Measurements from ENCODE around the gene TGFBI.

TGFBI gene

DNA sequence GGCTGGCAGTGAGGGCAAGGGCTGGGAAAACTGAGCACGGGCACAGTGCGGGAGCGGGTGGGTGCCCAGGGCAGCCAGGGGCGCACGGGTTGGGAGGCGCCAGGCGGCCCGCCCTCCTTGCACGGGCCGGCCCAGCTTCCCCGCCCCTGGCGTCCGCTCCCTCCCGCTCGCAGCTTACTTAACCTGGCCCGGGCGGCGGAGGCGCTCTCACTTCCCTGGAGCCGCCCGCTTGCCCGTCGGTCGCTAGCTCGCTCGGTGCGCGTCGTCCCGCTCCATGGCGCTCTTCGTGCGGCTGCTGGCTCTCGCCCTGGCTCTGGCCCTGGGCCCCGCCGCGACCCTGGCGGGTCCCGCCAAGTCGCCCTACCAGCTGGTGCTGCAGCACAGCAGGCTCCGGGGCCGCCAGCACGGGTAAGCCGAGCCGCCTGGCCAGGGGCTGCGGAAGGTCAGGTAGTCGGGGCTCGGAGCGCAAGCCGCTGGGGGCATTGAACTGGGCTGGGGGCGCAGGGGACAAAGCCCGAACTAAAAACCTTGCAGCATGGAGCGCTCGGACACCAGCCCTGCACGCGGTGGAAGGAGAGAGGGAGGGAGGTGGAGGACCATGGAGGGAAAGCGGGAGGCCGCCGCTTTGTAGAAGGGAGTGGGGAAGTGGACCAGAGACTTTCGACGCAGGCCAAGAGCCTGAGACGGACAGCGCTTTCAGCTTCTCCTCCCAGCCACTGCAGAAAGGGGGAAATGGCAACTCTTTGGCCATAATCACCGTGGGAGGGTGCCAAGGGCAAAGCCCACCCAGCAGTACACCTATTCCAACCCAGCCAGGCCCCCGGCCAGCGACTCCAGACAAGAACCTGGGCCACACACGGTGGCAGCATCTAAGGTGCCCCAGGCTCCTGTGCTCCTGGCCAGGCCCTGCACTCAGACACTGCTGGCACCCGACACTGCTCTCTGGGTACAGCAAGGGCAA, at the start of gene TGFBI:
TSS of gene TGFBI (plus strand) at position 207 of the 961 bp plus-strand sequence. CDS start at position 275, 68 bp downstream.
- DNase-seq, result no peak

GRCh38 chr5:135978993-135979392, 49.8 kb upstream of the TGFBI start:
- no peak for DNase-seq

DNA sequence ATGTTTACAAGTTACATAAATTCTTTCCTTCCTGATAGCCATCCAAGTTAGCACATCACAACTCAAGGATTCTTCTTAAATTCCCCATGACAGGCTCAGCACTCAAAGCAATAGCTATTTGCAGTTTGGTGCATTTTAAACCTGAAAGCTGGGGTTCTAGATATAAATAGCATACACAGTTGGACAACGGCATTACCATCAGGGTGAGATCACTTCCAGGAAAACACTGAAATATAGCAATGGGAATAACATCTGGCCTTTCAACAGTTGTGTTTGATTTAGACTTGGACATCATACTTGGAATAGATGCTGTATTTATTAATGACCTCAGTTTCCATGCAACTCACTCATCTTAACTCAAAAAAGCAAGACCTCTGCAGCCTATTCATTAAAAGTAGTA, 49.3 kb upstream of the TGFBI start:
- DNase-seq, result no peak

DNA sequence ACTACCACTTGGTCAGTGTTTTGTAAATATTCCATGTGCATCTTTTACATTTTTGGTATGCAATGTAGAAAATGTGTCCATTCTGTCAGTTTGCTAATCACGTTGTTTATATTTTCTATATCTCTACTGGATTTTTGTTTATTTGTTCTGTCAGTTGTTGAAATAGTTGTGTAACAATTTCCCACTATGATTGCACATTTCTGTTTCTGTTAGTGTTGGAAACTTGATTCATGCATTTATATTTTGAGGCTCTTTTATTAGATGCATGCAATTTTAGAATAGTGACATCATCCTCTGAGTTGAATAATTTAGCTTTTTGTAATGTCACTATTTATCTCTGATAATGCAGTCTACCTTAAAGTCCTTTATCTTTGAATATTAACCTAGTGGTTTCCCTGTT, 48.2 kb upstream of the TGFBI start:
- DNase-seq, result no peak

DNA sequence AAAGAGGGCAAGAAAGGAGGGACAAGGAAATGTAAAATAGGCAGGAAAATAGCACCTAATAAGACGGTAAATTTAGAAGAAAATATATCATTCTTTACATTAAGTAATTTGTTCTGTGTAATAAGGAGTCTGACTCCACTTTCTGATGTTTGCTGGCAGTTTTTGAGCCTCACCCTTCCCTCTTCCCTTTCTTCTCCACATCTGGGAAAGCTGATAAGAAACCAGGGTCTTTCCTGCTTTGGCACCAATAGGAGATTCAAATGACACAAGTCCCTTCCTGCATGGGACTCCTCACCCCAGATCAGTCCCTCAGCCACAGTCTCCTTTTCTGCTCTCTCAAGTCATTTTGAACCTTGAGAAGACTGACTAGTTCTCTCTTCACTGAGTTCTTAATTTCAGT, 42.8 kb upstream of the TGFBI start:
- peak; percentile 14 for DNase-seq

DNA sequence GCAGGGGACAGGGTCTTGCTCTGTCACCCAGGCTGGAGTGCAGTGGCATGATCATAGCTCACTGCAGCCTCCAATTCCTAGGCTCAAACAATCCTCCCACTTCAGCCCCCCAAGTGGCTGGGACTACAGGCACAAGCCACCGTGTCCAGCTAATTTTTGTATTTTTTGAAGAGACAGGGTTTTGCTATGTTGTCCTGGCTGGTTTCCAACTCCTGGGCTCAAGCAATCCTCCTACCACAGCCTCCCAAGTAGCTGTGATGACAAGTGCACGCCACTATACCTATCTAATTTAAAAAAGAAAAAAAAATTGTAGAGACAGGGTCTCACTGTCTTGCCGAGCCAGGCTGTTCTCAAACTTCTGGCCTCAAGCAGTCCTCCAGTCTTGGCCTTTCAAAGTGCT, 42.4 kb upstream of the TGFBI start:
- DNase-seq, result no peak

DNA sequence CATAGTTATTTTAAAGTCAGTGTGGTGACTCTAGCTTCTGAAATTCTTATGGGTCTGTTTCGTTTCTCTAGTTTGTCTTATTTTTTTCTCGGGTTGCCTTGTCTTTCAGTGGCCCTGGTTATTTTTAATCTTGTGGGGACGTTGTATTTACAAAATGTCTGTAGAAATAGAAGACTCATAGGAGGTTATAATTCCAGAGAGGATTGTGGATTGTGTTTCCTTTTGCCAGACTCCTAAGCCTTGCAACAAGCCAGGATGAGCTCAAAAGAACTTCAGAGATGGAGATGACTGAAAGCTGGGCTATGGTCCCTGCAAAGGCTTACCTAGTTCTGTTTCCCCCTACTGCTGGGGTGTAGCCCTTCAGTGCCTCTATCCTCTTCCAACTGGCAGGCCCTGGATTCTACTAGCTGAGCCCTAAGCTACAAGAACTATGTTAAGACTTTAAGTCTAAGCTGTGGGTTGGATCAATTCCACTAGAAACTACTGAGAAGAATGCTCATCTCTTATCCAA, 41.8 kb upstream of the TGFBI start:
- DNase-seq, result no peak

GRCh38 chr5:135988546-135988945, 40.2 kb upstream of the TGFBI start:
- no peak for DNase-seq

- no peak for DNase-seq
Observed at GRCh38 chr5:135989686-135990085, 39.1 kb upstream of the TGFBI start.

GRCh38 chr5:135990528-135991255, 38.1 kb upstream of the TGFBI start:
- no peak for DNase-seq

- DNase-seq, result no peak
Observed at GRCh38 chr5:135991429-135991828, 37.4 kb upstream of the TGFBI start.

- no peak for DNase-seq
Observed at GRCh38 chr5:135993335-135993879, 35.4 kb upstream of the TGFBI start.

DNA sequence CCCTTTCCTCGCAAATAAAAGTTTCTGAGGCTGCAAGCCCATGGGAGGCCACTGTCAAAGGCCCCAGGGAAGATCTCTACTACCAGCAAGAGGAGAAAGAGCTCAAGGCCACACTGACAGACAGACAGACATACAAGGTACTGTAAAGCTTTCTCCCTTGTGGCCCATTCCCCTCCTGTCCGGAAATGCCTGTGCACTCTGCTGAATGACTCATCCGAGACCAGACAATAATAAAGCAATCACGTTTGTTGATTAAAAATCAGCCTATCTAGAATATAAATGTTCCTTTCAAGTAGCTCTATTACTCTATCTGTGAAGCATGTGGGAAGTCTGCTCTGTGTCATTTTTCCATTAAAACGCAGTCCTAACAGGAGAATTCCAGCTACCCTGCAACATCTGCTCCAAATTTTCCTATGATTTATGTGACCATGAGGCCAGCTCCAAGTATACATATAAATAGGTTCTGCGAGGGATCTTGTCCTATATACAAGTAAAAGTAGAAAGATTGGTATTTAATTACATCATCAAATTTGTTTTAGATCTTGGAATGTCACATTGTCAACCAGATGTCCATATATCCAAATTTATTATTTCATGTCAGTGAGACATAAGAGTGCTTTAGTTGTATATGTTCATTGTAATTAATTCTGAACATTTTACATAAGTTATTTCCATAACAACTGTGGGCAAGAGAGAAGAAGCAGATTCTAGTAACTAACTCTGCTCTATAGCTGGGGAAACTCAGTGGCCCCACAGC, 34.7 kb upstream of the TGFBI start:
- DNase-seq, result no peak

DNA sequence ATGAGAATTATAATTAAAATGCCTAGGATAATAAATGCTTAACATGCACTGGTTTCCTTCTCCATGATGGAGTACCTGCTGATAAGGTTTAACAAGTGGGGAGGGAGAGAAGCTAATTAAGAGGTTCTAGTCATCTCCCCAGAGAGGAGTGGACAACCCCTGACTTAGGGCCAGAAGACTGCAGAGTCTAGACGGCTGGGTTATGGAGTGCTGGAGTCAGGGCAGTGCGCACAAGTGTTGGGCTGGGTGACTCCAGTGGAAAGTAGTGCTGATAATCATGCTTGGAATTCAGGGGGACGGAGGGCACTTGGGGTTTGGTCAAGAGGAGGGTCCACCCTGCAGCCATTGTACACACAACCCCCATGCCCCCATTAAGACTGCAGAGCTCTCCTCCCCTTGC, 32.8 kb upstream of the TGFBI start:
- no peak for DNase-seq

GRCh38 chr5:135996611-135997010, 32.2 kb upstream of the TGFBI start:
- DNase-seq, result no peak

GRCh38 chr5:135997673-135998335, 31.0 kb upstream of the TGFBI start:
- DNase-seq, result no peak

DNA sequence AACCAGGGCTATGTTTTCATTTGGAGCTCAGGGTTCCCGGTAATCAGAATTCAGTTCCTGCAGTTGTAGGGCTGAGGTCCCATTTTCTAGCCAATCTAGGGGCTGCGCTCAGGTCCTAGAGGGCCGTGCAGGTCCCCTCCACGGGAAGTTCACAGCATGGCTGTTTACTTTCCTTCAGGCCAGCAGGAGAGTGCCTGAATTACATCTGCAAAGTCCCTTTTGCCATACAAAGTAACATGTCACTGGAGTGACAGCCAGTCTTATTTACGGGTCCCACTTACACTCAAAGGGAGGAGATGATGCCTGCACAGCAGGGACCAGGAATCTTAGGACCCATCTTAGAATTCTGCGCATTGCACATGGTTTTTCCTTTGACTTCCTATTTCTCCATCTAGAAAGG, 29.9 kb upstream of the TGFBI start:
- DNase-seq, result no peak

DNA sequence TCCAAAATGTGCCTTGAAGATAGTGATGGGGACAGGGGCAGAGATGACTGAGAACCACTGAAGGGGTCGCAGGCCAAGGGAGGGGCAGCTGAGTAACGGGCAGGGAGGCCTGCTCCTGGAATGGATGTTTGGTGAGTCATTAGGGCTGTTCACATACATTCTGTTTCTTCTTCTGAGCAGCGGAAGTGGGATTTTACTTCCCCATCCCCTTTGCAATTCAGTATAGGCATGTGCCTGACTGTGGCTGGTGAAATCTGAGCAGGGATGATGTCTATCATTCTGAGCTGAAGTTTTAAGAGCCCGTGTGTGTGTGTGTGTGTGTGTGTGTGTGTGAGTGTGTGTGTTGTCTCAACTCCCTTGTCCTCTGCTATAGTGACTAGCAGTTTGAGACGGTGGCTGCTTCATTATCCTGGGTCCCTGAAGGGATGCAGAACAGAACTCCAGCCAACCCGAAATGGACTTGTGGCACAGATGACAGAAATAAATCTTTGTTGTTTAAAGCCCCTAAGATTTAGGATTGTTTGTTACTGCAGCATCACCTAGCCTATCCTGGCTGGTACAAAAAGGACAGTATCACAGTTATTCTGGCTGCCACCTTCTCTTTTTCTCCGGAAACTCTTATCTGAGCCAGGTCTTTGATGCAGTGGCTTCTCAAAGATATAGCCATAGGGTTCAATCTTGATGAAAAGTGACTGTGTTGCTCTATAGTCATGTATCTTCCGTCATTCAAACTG, 29.2 kb upstream of the TGFBI start:
- peak; percentile 34 for DNase-seq

DNA sequence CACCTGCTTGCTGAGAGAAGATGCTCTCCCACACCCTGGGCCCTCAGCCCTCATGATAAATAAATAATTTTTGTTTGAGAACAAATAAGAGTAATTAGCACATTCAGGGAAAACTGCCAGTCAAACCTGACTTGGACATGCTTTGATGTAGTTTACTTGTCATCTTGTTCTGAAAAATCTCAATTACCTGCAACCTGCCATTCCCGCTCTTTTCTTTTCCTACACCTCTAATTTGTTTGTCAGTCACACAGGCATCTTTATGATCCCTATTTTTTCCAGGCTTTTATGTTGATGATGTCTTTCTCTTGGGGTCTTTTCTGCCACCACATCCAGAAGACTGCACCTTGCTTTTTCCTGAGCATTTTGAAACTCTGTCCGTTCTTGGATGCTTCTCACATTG, 28.6 kb upstream of the TGFBI start:
- DNase-seq, result no peak

GRCh38 chr5:136000932-136001331, 27.9 kb upstream of the TGFBI start:
- no peak for DNase-seq

DNA sequence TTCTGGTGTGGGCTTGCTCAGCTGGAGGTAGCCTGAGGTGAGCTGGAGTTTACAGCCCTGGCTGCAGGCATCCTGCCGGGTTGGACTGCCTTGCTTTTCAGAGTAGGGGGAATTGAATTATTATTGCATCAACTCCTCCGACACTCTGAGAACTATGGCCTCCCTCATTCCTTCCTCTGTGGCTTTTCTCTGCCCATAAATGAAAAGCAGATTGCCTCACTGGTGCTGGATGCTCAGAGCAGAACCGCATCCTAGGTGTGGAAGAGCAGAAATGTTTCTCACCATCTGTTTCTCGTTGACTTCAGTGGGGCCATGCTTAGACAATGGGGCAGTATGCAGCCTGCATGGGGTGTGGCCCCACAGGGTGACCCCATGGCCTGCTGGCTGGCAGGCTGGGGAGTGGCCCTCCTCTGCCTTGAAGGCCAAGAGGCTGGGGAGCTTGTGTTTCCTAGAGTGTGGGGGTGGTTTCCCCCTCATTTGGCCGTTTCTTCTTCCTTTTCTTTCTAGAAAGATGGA, 27.3 kb upstream of the TGFBI start:
- no peak for DNase-seq
